Upper lobe of left lung (tissue), 6 donors: ENCODE measurements around the gene NUMA1. TPM values are rescaled to one million over a fixed set of nuclear protein-coding genes. Genes with fewer than 3 reads are reported as not detected.

Experiments used
- ATAC-seq, 2 donors: fragments of 200-7000 bp; cut with Tn5 transposase; one replicate each; pipeline ENCODE4 v1.9.1; 2022; ENCODE audit warnings: mild to moderate bottlenecking in 2 of 2, moderate library complexity in 2 of 2; ENCODE audit not compliant: low FRiP score in 2 of 2
- DNase-seq, 2 donors: peaks; one replicate each; pipeline ENCODE4 v3.0.0-alpha.2; 2019 to 2020
- H3K27ac ChIP-seq, 4 donors: fragments of 200-600 bp; sonication (generic); one replicate each; pipeline ENCODE4 v1.5.1; 2016 to 2019
- H3K27me3 ChIP-seq, 4 donors: fragments of 200-600 bp; sonication (generic); one replicate each; pipeline ENCODE4 v1.5.1; 2017 to 2019
- H3K36me3 ChIP-seq, 4 donors: fragments of 200-600 bp; sonication (generic); one replicate each; pipeline ENCODE4 v1.5.1; 2016 to 2019
- H3K4me1 ChIP-seq, 4 donors: fragments of 200-600 bp; sonication (generic); one replicate each; pipeline ENCODE4 v1.5.1; 2018 to 2019
- H3K4me3 ChIP-seq, 4 donors: fragments of 200-600 bp; sonication (generic); one replicate each; pipeline ENCODE4 v1.5.1; 2017 to 2019; ENCODE audit warnings: mild to moderate bottlenecking in 2 of 4, moderate library complexity in 1 of 4
- H3K9me3 ChIP-seq, 4 donors: fragments of 200-600 bp; sonication (generic); one replicate each; pipeline ENCODE4 v1.5.1; 2018 to 2019
- EP300 ChIP-seq, 4 donors: sonication (generic); formaldehyde crosslinking; IDR thresholded peaks; one replicate each; pipeline ENCODE4 v1.5.1; 2017; ENCODE audit warnings: antibody characterized with exemption in 4 of 4, control low read depth in 2 of 4
- POLR2A ChIP-seq, 4 donors: fragments of 450-650 bp; IDR thresholded peaks; one replicate each; pipeline ENCODE4 v1.5.1; 2016 to 2017; ENCODE audit warnings: antibody characterized with exemption in 4 of 4, mild to moderate bottlenecking in 2 of 4
- POLR2AphosphoS5 ChIP-seq, 2 donors: sonication (generic); formaldehyde crosslinking; IDR thresholded peaks; one replicate each; pipeline ENCODE4 v1.5.1; 2017; ENCODE audit warnings: antibody characterized with exemption in 2 of 2
- WGBS, 2 donors: methylation state at CpG; one replicate each; pipeline ENCODE4 v1.1.5; 2017 to 2018; 5-methylcytosine and 5-hydroxymethylcytosine counted together
- total RNA-seq, 6 donors: library from RNA; depleted of rRNA in 4 of 6; stranded (reverse); fragments of >200 nt in 4 of 6; gene quantifications; one replicate each; pipeline versions ENCODE4 v1.1.0 to v1.2.1, GENCODE V29; 2016 to 2021
- TF ChIP-seq, protein P1 (sequence below), 6 experiments: fragments of 450-650 bp in 4 of 6; fragments of 200-600 bp in 2 of 6; sonication (generic) in 2 of 6; IDR thresholded peaks; one replicate each; pipeline ENCODE4 v1.5.1; 2016 to 2019; ENCODE audit warnings: antibody characterized with exemption in 6 of 6
- donor health status: DM: no; HTN: no; CAD: no; lungs with moderate emphysema.
- donor health status: DM: no; HTN: yes; CAD: no; lungs with severe emphysema.

NUMA1 gene
- total RNA-seq, 6 donors from 2014 or later = 185 to 666 (median 241) TPM

DNA sequence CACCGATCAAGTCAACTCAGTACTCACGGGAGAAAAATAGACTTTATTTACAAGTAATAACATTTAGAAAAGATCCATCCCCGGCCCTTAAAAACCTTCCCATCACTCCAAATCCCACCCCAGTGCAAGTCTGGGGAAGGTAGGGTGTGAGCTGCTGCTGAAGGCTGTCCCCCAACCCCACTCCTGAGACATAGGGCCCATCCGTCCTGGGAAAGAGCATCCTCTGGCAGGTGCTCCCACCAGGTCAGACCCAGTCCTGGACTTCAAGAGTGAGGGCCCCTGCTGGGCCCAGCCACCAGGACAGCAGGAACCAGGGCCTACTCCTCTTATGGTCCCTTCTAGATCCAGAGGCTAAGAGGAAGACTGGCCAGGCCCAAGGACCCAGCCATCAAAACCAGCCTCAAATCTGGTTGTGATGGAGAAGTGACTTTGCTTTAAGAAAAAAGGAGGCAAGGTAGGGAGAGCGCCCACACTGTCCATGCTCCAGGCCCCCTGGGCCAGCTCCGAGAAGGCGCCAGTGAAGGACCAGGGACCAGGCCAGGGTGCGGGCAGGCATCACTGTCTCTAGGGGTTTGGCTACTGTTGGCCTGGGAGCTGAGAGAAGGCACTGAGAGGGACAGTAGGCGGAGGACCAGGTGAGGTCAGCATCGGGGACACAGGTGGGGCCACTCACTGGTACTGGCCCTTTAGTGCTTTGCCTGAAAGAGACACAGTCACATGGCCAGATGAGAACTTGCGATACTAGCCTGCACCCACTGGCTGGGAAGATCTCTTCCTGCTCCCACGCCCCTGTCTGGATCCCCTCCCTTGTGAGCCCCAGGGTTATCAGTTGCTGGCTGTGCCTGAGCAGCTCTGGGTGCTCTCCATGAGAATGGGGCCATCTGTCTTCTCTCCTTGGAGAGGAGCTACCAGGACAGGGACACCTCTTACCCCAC is 77.2 kb downstream of the NUMA1 start:
- Histone ChIP-seq H3K9me3 (no peaks in the 10 kb centered on the region), H3K4me1 (peaks cover 24 to 28% (median 25%) of the 10 kb centered on the region in 4 donors), H3K27me3 (no peaks in the 10 kb centered on the region), H3K4me3 (no peak overlapping the region), H3K27ac (peak overlapping the region in 1 of 4 donors; percentile 6), H3K36me3 (peaks cover 55 to 78% (median 67%) of the 10 kb centered on the region in 4 donors)
- TF ChIP-seq POLR2AphosphoS5 (IDR thresholded peaks at IDR 0.05) (no peak), POLR2A (IDR thresholded peaks at IDR 0.05) (no peak), EP300 (IDR thresholded peaks at IDR 0.05) (no peak)
- TF ChIP-seq, protein P1, sequence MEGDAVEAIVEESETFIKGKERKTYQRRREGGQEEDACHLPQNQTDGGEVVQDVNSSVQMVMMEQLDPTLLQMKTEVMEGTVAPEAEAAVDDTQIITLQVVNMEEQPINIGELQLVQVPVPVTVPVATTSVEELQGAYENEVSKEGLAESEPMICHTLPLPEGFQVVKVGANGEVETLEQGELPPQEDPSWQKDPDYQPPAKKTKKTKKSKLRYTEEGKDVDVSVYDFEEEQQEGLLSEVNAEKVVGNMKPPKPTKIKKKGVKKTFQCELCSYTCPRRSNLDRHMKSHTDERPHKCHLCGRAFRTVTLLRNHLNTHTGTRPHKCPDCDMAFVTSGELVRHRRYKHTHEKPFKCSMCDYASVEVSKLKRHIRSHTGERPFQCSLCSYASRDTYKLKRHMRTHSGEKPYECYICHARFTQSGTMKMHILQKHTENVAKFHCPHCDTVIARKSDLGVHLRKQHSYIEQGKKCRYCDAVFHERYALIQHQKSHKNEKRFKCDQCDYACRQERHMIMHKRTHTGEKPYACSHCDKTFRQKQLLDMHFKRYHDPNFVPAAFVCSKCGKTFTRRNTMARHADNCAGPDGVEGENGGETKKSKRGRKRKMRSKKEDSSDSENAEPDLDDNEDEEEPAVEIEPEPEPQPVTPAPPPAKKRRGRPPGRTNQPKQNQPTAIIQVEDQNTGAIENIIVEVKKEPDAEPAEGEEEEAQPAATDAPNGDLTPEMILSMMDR (IDR thresholded peaks at IDR 0.05) = no peak
- DNase-seq (peak in 1 of 2 donors; percentile 30), ATAC-seq (no peak)
- WGBS, 2 donors = 86 to 90% methylated on average over 10 to 12 of the region's 12 CpGs

DNA sequence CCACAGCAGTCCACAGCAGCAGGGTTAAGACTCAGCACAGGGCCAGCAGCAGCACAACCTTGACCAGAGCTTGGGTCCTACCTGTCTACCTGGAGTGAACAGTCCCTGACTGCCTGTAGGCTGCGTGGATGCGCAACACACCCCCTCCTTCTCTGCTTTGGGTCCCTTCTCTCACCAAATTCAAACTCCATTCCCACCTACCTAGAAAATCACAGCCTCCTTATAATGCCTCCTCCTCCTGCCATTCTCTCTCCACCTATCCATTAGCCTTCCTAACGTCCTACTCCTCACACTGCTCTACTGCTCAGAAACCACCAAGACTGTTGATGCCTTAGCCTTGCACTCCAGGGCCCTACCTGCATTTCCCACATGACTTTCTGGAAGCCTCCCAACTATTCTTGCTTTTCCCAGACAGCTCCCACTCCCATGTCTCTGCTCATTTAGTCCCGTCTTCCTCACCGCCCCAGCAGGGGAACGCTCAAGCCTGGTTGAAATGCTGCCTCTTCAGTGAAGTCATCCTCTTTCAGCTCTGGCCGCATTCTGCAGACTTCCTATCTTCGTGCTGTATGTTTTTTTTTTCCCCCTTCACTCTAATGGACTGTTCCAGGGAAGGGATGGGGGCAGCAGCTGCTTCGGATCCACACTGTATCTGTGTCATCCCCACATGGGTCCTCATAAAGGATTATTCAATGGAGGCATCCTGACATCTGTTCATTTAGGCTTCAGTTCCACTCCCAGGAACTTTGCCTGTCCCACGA is 78.3 kb downstream of the NUMA1 start:
- DNase-seq (no peak), ATAC-seq (no peak)
- peaks cover 44 to 67% (median 56%) of the 10 kb centered on the region in 4 donors for H3K36me3 ChIP-seq
- H3K4me3 ChIP-seq = no peak overlapping the region
- TF ChIP-seq POLR2A (IDR thresholded peaks at IDR 0.05) (no peak), POLR2AphosphoS5 (IDR thresholded peaks at IDR 0.05) (no peak), EP300 (IDR thresholded peaks at IDR 0.05) (no peak)
- TF ChIP-seq, protein P1 (IDR thresholded peaks at IDR 0.05) = no peak
- 66 to 72% methylated on average over 10 of the region's 10 CpGs for WGBS, 2 donors
- H3K4me1 ChIP-seq = peaks cover 24 to 31% (median 28%) of the 10 kb centered on the region in 4 donors
- no peaks in the 10 kb centered on the region for H3K27me3 ChIP-seq
- no peaks in the 10 kb centered on the region for H3K9me3 ChIP-seq
- peak overlapping the region in 2 of 4 donors; percentile 6 to 15 for H3K27ac ChIP-seq

DNA sequence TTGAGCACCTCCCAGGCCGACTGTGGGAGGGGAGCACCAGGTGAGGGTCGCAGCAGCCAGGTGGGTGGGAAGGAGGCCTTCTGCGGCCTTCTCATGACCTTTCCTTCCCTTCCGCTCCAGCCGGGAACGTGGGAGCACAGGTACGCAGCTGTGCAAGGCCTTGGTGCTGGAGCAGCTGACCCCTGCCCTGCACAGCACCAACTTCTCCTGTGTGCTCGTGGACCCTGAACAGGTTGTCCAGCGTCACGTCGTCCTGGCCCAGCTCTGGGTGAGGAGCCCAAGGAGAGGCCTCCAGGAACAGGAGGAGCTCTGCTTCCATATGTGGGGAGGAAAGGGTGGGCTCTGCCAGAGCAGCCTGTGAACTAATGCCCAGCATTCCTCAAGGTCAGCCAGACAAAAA is 79.1 kb downstream of the NUMA1 start:
- H3K27ac ChIP-seq = peak overlapping the region in 1 of 4 donors; percentile 15
- 87 to 91% methylated on average over 6 to 7 of the region's 11 CpGs for WGBS, 2 donors
- ATAC-seq = no peak

DNA sequence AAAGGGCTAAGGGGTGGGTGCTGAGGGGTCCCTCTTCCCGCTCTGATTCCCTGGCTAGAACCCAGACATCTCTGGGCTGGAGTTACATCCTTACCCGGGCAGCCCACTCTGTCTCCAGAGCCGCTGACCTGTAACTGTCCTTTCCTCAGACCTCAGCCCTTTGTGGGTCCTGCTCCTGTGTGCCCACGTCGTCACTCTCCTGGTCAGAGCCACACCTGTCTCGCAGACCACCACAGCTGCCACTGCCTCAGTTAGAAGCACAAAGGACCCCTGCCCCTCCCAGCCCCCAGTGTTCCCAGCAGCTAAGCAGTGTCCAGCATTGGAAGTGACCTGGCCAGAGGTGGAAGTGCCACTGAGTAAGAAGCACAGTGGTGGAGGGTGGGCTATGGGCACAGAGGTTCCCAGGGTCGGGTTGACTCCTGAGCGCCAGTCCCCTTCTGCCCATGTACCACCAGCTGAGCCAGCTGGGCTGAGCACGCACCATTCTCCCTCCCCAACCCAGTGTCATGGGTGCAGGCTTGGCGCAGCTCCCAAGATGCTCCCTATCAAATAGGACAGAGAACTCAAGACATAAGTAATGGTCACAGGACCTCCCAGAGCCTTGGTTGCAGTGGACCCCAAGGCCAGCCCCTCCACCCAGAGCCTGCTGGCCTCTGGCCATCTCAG is 80.0 kb downstream of the NUMA1 start:
- no peak for DNase-seq
- Histone ChIP-seq H3K9me3 (no peaks in the 10 kb centered on the region), H3K36me3 (peaks cover 28 to 59% (median 39%) of the 10 kb centered on the region in 4 donors), H3K27me3 (no peaks in the 10 kb centered on the region), H3K27ac (peak overlapping the region; percentile 79 to 88 (median 82)), H3K4me3 (peak overlapping the region in 1 of 4 donors; percentile 38), H3K4me1 (peaks cover 27 to 31% (median 28%) of the 10 kb centered on the region in 4 donors)
- TF ChIP-seq EP300 (IDR thresholded peaks at IDR 0.05) = no peak
- TF ChIP-seq POLR2A (IDR thresholded peaks at IDR 0.05) = no peak
- TF ChIP-seq POLR2AphosphoS5 (IDR thresholded peaks at IDR 0.05) = no peak
- TF ChIP-seq, protein P1 (IDR thresholded peaks at IDR 0.05) = no peak
- 89 to 98% methylated on average over 6 to 7 of the region's 10 CpGs for WGBS, 2 donors
- ATAC-seq = no peak

More for the DNA sequence above, 79.1 kb downstream of the NUMA1 start:
- Histone ChIP-seq H3K4me3 (no peak overlapping the region), H3K27me3 (no peaks in the 10 kb centered on the region), H3K36me3 (peaks cover 37 to 63% (median 49%) of the 10 kb centered on the region in 4 donors), H3K4me1 (peaks cover 27 to 31% (median 28%) of the 10 kb centered on the region in 4 donors), H3K9me3 (no peaks in the 10 kb centered on the region)
- TF ChIP-seq POLR2AphosphoS5 (IDR thresholded peaks at IDR 0.05) (no peak), POLR2A (IDR thresholded peaks at IDR 0.05) (no peak), EP300 (IDR thresholded peaks at IDR 0.05) (no peak)
- TF ChIP-seq, protein P1 (IDR thresholded peaks at IDR 0.05) = no peak
- peak in 1 of 2 donors; percentile 54 for DNase-seq
